ENCODE measurements around the gene TRPV4. TPM values are rescaled to one million over a fixed set of nuclear protein-coding genes. Genes with fewer than 3 reads are reported as not detected.
A peak's percentile ranks its signal among the peaks of the same experiment; 100 is the strongest.
"Not testable (repeated sequence)": the region's sequence is repeated elsewhere in the genome, so short reads cannot be mapped to it uniquely, and the experiment has no call there.

TRPV4 gene
- total RNA-seq, 1 donor from 2014 or later: 2.1 TPM

DNA sequence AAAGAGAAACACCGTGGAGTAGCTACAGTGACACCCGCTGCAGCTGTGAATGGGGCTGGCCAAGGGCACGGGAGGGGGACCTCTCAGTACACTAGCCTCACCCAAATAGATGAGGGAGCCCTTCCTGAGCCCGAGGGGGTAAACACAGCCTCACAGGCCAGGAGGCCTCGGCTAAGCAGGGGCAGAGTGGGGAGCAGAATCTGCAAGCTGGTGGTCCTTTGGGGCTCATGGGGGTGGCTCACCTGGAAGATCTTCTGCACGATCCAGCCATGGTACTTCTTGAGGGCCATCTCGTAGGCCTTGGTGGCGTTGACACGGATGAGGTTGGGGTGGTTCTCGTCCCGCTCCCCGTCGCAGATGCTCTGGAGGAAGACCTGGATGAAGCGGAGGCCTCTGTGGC is 22.2 kb upstream of the TRPV4 start:
- Mint-ChIP-seq H3K36me3 (no peaks in the 10 kb centered on the region), H3K4me1 (ENCODE audit: unreplicated experiment) (no peaks in the 10 kb centered on the region), H3K9me3 (no peaks in the 10 kb centered on the region), H3K27me3 (no peaks in the 10 kb centered on the region), H3K27ac (no peak overlapping the region), H3K4me3 (no peak overlapping the region)
- TF ChIP-seq, protein P1, sequence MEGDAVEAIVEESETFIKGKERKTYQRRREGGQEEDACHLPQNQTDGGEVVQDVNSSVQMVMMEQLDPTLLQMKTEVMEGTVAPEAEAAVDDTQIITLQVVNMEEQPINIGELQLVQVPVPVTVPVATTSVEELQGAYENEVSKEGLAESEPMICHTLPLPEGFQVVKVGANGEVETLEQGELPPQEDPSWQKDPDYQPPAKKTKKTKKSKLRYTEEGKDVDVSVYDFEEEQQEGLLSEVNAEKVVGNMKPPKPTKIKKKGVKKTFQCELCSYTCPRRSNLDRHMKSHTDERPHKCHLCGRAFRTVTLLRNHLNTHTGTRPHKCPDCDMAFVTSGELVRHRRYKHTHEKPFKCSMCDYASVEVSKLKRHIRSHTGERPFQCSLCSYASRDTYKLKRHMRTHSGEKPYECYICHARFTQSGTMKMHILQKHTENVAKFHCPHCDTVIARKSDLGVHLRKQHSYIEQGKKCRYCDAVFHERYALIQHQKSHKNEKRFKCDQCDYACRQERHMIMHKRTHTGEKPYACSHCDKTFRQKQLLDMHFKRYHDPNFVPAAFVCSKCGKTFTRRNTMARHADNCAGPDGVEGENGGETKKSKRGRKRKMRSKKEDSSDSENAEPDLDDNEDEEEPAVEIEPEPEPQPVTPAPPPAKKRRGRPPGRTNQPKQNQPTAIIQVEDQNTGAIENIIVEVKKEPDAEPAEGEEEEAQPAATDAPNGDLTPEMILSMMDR (conservative IDR thresholded peaks at IDR 0.05): no peak
- DNase-seq (ENCODE audit: extremely low spot score, unreplicated experiment): no peak

DNA sequence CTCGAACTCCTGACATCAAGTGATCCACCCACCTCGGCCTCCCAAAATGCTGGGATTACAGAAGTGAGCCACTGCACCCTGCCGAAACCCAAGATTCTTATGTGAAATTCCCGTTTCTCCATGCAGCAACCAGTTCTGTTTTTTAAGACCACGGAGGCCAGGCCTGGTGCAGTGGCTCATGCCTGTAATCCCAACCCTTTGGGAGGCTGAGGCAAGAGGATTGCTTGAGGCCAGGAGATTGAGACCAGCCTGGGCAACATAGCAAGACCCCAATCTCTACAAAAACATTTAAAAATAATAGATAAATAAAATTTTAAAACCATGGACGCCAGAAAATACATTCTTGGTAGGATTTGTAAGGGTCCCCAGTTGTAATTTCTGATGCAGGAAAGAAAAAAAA is 17.3 kb upstream of the TRPV4 start:
- H3K9me3 Mint-ChIP-seq; H3K4me3 Mint-ChIP-seq; H3K4me1 Mint-ChIP-seq (ENCODE audit: unreplicated experiment); H3K27ac Mint-ChIP-seq; DNase-seq (ENCODE audit: extremely low spot score, unreplicated experiment); H3K27me3 Mint-ChIP-seq; H3K36me3 Mint-ChIP-seq: not testable (repeated sequence)

DNA sequence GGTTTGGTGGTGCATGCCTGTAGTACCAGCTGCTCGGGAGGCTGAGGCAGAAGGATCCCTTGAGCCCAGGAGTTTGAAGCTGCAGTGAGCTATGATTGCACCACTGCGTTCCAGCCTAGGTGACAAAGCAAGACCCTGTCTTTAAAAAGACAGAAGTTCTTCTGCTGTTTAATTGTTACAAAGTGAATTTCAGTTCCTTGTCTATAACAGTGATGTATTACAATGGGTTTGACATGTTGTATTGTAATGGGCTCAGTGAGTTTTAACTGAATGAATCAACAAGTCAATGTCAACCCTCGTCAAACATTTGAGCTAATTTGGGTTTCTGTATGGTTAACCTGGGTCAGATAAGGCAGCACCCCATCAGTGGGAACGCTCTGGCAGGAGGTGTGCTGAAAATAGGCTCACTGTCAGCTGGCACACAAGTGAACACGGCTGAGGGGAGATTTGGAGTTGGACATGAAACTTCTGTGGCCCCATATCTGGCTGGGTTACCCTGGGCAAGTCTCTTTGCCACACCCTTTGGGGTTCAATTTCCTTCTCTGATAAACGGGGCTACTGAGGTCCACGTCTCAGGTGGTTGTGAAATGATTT is 14.0 kb upstream of the TRPV4 start:
- H3K9me3 Mint-ChIP-seq: no peaks in the 10 kb centered on the region
- no peak overlapping the region for H3K27ac Mint-ChIP-seq
- no peaks in the 10 kb centered on the region for H3K27me3 Mint-ChIP-seq
- no peak for DNase-seq (ENCODE audit: extremely low spot score, unreplicated experiment)
- no peak overlapping the region for H3K4me3 Mint-ChIP-seq
- TF ChIP-seq, protein P1 (conservative IDR thresholded peaks at IDR 0.05): no peak
- H3K4me1 Mint-ChIP-seq (ENCODE audit: unreplicated experiment): no peaks in the 10 kb centered on the region
- H3K36me3 Mint-ChIP-seq: no peaks in the 10 kb centered on the region

DNA sequence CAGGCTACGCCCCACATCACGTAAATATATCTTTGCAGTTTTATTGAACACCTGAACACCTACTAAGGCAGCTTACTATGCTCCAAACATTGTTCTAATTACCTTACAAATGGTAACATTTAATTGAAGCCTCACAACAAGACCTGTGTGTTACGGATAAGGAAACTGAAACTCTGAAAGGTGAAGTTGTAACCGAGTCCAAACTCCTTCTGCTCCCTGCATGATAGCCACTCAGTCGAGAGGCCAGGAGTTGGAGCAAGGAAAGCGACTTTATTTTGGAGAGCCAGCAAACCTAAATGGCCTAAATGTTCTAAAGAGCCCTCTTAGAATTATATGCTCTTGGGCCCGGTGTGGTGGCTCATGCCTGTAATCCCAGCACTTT is 12.6 kb upstream of the TRPV4 start:
- no peaks in the 10 kb centered on the region for H3K9me3 Mint-ChIP-seq
- peak overlapping the region; percentile 34 for H3K4me3 Mint-ChIP-seq
- TF ChIP-seq, protein P1 (conservative IDR thresholded peaks at IDR 0.05): no peak
- H3K36me3 Mint-ChIP-seq: no peaks in the 10 kb centered on the region
- no peak overlapping the region for H3K27ac Mint-ChIP-seq
- no peak for DNase-seq (ENCODE audit: extremely low spot score, unreplicated experiment)
- no peaks in the 10 kb centered on the region for H3K4me1 Mint-ChIP-seq (ENCODE audit: unreplicated experiment)
- no peaks in the 10 kb centered on the region for H3K27me3 Mint-ChIP-seq

DNA sequence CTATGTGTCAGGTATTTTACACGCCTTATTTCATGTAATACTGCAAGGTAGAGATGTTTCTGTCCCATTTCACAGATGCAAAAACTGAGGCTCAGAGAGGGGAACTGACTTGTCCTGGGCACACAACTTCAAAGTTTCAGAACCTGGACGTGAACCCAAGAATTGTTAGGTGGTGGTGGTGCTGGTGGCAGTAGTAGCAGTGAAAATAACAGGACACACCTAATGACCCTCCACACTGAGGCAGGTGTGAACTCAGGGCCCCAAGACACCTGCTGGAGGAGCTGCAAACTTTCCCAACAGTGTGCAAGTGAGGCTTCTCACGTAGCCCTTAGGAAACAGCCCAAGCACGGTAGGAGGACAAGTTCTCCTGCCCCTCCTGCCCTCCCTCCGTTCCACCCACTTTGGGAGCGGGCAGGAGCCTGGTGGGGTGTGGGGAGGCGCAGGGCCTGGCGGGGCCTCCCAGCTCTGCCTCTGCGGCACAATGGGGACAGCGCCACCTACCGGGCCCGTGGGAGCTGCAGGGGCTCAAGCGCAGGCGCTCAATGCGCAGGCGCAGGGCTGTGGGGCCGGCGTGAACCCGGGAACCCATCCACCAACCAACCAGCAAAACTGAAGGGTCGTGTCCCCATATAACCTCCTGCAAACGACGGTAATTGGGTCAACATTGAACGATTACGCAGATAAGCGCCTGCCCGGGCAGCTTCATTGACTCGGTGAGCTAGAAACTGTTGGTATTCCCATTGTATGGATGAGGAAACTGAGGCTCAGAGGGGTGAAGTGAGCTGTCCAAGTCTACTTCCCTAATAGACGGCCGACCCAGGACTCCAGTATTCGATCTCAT is 12.0 kb upstream of the TRPV4 start:
- DNase-seq (ENCODE audit: extremely low spot score, unreplicated experiment): peak; percentile 95
- no peaks in the 10 kb centered on the region for H3K36me3 Mint-ChIP-seq
- H3K4me3 Mint-ChIP-seq: peak overlapping the region; percentile 34
- H3K4me1 Mint-ChIP-seq (ENCODE audit: unreplicated experiment): peaks cover 6% of the 10 kb centered on the region
- H3K27ac Mint-ChIP-seq: no peak overlapping the region
- H3K9me3 Mint-ChIP-seq: no peaks in the 10 kb centered on the region
- TF ChIP-seq, protein P1 (conservative IDR thresholded peaks at IDR 0.05): peak; percentile 100
- no peaks in the 10 kb centered on the region for H3K27me3 Mint-ChIP-seq

DNA sequence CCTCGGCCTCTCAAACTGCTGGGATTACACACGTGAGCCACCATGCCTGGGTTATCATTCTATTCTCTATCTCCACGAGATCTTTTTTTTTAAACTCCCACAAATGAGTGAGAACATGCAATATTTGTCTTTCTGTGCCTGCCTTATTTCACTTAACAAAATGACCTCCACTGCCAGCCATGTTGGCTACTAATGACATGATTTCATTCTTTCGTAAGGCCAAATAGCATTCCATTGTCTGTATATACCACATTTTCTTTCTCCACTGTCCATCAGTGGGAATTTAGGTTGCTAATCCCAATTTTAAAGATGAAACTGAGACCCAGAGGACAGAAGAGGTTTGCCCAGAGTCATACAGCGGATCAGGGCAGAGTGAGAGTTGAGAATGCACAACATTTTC is 10.9 kb upstream of the TRPV4 start:
- H3K4me1 Mint-ChIP-seq (ENCODE audit: unreplicated experiment): peaks cover 8% of the 10 kb centered on the region
- H3K27me3 Mint-ChIP-seq: no peaks in the 10 kb centered on the region
- H3K4me3 Mint-ChIP-seq: no peak overlapping the region
- TF ChIP-seq, protein P1 (conservative IDR thresholded peaks at IDR 0.05): no peak
- H3K27ac Mint-ChIP-seq: no peak overlapping the region
- no peak for DNase-seq (ENCODE audit: extremely low spot score, unreplicated experiment)
- no peaks in the 10 kb centered on the region for H3K36me3 Mint-ChIP-seq
- H3K9me3 Mint-ChIP-seq: no peaks in the 10 kb centered on the region
